Mucosa of descending colon (tissue), 3 donors: ENCODE data around the gene GFOD2. TPM values are rescaled to one million over a fixed set of nuclear protein-coding genes. Genes with fewer than 3 reads are reported as not detected.
A peak's percentile ranks its signal among the peaks of the same experiment; 100 is the strongest.

ENCODE experiments used
- ATAC-seq: fragments of 200-7000 bp; cut with Tn5 transposase; one replicate; pipeline ENCODE4 v1.9.1; 2020; ENCODE audit warnings: mild to moderate bottlenecking, moderate library complexity
- DNase-seq, 3 donors: peaks; one replicate each; pipeline ENCODE4 v3.0.0-alpha.2; 2020
- H3K36me3 ChIP-seq: fragments of 200-600 bp; one replicate; pipeline ENCODE4 v1.8.0; 2021; ENCODE audit warnings: low read depth, mild to moderate bottlenecking
- H3K4me1 ChIP-seq: fragments of 200-600 bp; one replicate; pipeline ENCODE4 v1.8.0; 2021; ENCODE audit warnings: low read depth, mild to moderate bottlenecking
- H3K4me3 ChIP-seq: fragments of 200-600 bp; one replicate; pipeline ENCODE4 v1.8.0; 2021; ENCODE audit warnings: mild to moderate bottlenecking
- H3K9me3 ChIP-seq: fragments of 200-600 bp; one replicate; pipeline ENCODE4 v1.8.0; 2021; ENCODE audit warnings: mild to moderate bottlenecking
- CTCF ChIP-seq: fragments of 200-600 bp; IDR thresholded peaks from one replicate; pipeline ENCODE4 v1.8.0; 2022; ENCODE audit warnings: antibody characterized with exemption, mild to moderate bottlenecking
- intact Hi-C, 2 donors: fragments of 100-400 bp; cut with DNase I in 1 of 2; cut with micrococcal nuclease in 1 of 2; formaldehyde crosslinking; loops; one replicate each; pipeline versions ENCODE4 v1.11.0 to v1.11.1; 2022; cut with DNase I, micrococcal nuclease
- total RNA-seq, 3 donors: library from RNA; stranded (reverse); fragmentation: NEBNext Ultra II Directional in 2 of 3; extraction: Animal tissue kit (Norgen Biotek cat#: 25700) in 2 of 3; gene quantifications; one replicate each; pipeline versions ENCODE4 v1.2.1 to v1.2.4, GENCODE V29; 2021 to 2023
- donor health status: DM: no; HTN: no; CAD: no; lungs with moderate emphysema.
- donor health status: DM: no; HTN: no; CAD: no.
- donor health status: DM: no; HTN: yes; CAD: no.

GFOD2 gene
- total RNA-seq, 3 donors from 2014 or later = 25.6 to 29.2 (median 27.9) TPM

- H3K4me1 ChIP-seq = peaks cover 29% of the 10 kb centered on the region
These were observed 42.2 kb downstream of the GFOD2 start for GRCh38 chr16:67676939-67677338.

GRCh38 chr16:67676516-67676915 is 42.6 kb downstream of the GFOD2 start:
- H3K4me3 ChIP-seq = no peak overlapping the region
- ATAC-seq = no peak
- H3K9me3 ChIP-seq = no peaks in the 10 kb centered on the region
- no peaks in the 10 kb centered on the region for H3K36me3 ChIP-seq
- intact Hi-C loops = no loop called here
- TF ChIP-seq CTCF = no peak
- no peak for DNase-seq
- H3K4me1 ChIP-seq = peaks cover 29% of the 10 kb centered on the region

More at GRCh38 chr16:67676939-67677338, 42.2 kb downstream of the GFOD2 start:
- H3K4me3 ChIP-seq = no peak overlapping the region
- intact Hi-C loops = no loop called here
- no peak for ATAC-seq
- no peak for TF ChIP-seq CTCF
- no peak for DNase-seq
- H3K9me3 ChIP-seq = no peaks in the 10 kb centered on the region
- H3K36me3 ChIP-seq = no peaks in the 10 kb centered on the region

GRCh38 chr16:67675999-67676398 is 43.1 kb downstream of the GFOD2 start:
- no peak for TF ChIP-seq CTCF
- no peaks in the 10 kb centered on the region for H3K9me3 ChIP-seq
- H3K4me1 ChIP-seq = peaks cover 29% of the 10 kb centered on the region
- DNase-seq = no peak
- intact Hi-C loops = no loop called here
- H3K4me3 ChIP-seq = no peak overlapping the region
- no peak for ATAC-seq
- H3K36me3 ChIP-seq = no peaks in the 10 kb centered on the region

- no peak for TF ChIP-seq CTCF
- intact Hi-C loops = no loop called here
- ATAC-seq (no peak), DNase-seq (no peak)
- Histone ChIP-seq H3K4me1 (peaks cover 29% of the 10 kb centered on the region), H3K36me3 (no peaks in the 10 kb centered on the region), H3K9me3 (no peaks in the 10 kb centered on the region), H3K4me3 (no peak overlapping the region)
These were observed 43.6 kb downstream of the GFOD2 start for GRCh38 chr16:67675579-67675935.

- H3K9me3 ChIP-seq = no peaks in the 10 kb centered on the region
- H3K36me3 ChIP-seq = no peaks in the 10 kb centered on the region
- no peak for TF ChIP-seq CTCF
- no peak overlapping the region for H3K4me3 ChIP-seq
- peaks cover 29% of the 10 kb centered on the region for H3K4me1 ChIP-seq
- DNase-seq (peak in 1 of 3 donors; percentile 75), ATAC-seq (peak; percentile 46)
- intact Hi-C loops = no loop called here
These were observed 44.1 kb downstream of the GFOD2 start for GRCh38 chr16:67674851-67675578.
